K562 (cell line): ENCODE measurements around the gene CTIF. TPM values are rescaled to one million over a fixed set of nuclear protein-coding genes. Genes with fewer than 3 reads are reported as not detected.

Experiments used
- ATAC-seq: fragments of 200-7000 bp; cut with Tn5 transposase; 3 replicates; pipeline ENCODE4 v1.9.1; 2020; ENCODE audit warnings: moderate library complexity
- BruUV-seq: library from RNA; stranded (reverse); fragments of 400-500 nt; replicated peaks from 2 replicates; lab custom pipeline; 2021; lab: Mats Ljungman, UMichigan
- CTCF ChIA-PET: fragments of 300-600 bp; formaldehyde crosslinking; extraction: SDS; loops from one replicate; lab custom pipeline; 2021; ENCODE audit warnings: low intra/inter-chr PET ratio; lab: Yijun Ruan, JAX
- POLR2A ChIA-PET: fragments of 300-600, 350-650 bp; sonication (Branson Sonifier 250); formaldehyde crosslinking; extraction: SDS; loops from one replicate; lab custom pipeline; 2021; ENCODE audit warnings: antibody characterized with exemption, inconsistent platforms; lab: Yijun Ruan, JAX
- DNase-seq, 4 experiments: peaks; one replicate each; pipeline versions ENCODE4 v3.0.0 to v3.0.0-alpha.2; 2011 to 2018; ENCODE audit warnings: low spot score in 3 of 4, mixed read lengths in 3 of 4; ENCODE audit errors: extremely low read depth in 1 of 4
- FAIRE-seq: peaks from 2 replicates; lab custom pipeline; 2011; peaks lifted over from hg19 to GRCh38; lab: Jason Lieb, UNC
- H2AFZ ChIP-seq: 2 replicates; pipeline ENCODE4 v1.6.0; 2011; ENCODE audit warnings: low read depth, low read length, control low read depth, inconsistent platforms
- H3K27ac ChIP-seq: fragments of 200-600 bp; 3 replicates; pipeline ENCODE4 v1.8.0; 2011; ENCODE audit warnings: low read depth, mild to moderate bottlenecking, control low read depth, inconsistent platforms, low read length, moderate library complexity, mixed read lengths; ENCODE audit errors: extremely low read depth
- H3K27me3 ChIP-seq, 2 experiments: fragments of 300-600 bp in 1 of 2; 2 replicates in 1 of 2; 3 replicates in 1 of 2; pipeline versions ENCODE4 v1.6.0 to v1.8.0; 2011; ENCODE audit warnings: inconsistent platforms in 2 of 2, low read length in 2 of 2, mild to moderate bottlenecking in 1 of 2, mixed read lengths in 1 of 2, moderate library complexity in 1 of 2; ENCODE audit not compliant: control insufficient read depth in 2 of 2, insufficient read depth in 2 of 2
- H3K36me3 ChIP-seq: fragments of 300-600 bp; 3 replicates; pipeline ENCODE4 v1.8.0; 2011; ENCODE audit warnings: mild to moderate bottlenecking, low read length, inconsistent platforms; ENCODE audit not compliant: control insufficient read depth, insufficient read depth
- H3K4me1 ChIP-seq, 2 experiments: fragments of 200-600 bp in 1 of 2; replicated peaks in 1 of 2; 2 replicates in 1 of 2; 3 replicates in 1 of 2; pipeline versions ENCODE4 v1.5.1 to v1.8.0; 2011; ENCODE audit warnings: inconsistent platforms in 2 of 2, low read length in 2 of 2, mild to moderate bottlenecking in 1 of 2, mixed read lengths in 1 of 2, moderate library complexity in 1 of 2; ENCODE audit not compliant: control insufficient read depth in 2 of 2, insufficient read depth in 2 of 2
- H3K4me2 ChIP-seq: 2 replicates; pipeline ENCODE4 v1.6.1; 2011; ENCODE audit warnings: low read length, control low read depth, inconsistent platforms, mixed read lengths; ENCODE audit not compliant: insufficient read depth
- H3K4me3 ChIP-seq: fragments of 200-600 bp; sonication (generic), shearing (Covaris generic); 2 replicates; pipeline ENCODE4 v1.5.1; 2016; ENCODE audit warnings: control low read depth, inconsistent platforms
- H3K79me2 ChIP-seq: fragments of 200-600 bp; 3 replicates; pipeline ENCODE4 v1.8.0; 2011; ENCODE audit warnings: low read length, inconsistent platforms; ENCODE audit not compliant: control insufficient read depth, insufficient read depth
- H3K9ac ChIP-seq, 2 experiments: 2 replicates each; pipeline versions ENCODE4 v1.6.0 to v1.6.1; 2011; ENCODE audit warnings: low read depth in 2 of 2, low read length in 2 of 2, control low read depth in 1 of 2, inconsistent platforms in 1 of 2, mild to moderate bottlenecking in 1 of 2, mixed read lengths in 1 of 2; ENCODE audit not compliant: insufficient read depth in 1 of 2
- H3K9me1 ChIP-seq: one replicate; pipeline ENCODE4 v1.6.0; 2011; ENCODE audit warnings: inconsistent platforms, mild to moderate bottlenecking, low read length, moderate library complexity; ENCODE audit not compliant: control insufficient read depth, insufficient read depth
- H3K9me3 ChIP-seq: replicated peaks from 2 replicates; pipeline ENCODE4 v1.5.1; 2011; ENCODE audit warnings: low read depth, low read length, inconsistent platforms; ENCODE audit not compliant: control insufficient read depth, insufficient read depth
- H4K20me1 ChIP-seq: replicated peaks from 2 replicates; pipeline ENCODE4 v1.6.1; 2011; ENCODE audit warnings: low read length, inconsistent platforms, mixed read lengths; ENCODE audit not compliant: control insufficient read depth, insufficient read depth
- CBFA2T2 ChIP-seq: fragments of 450-650 bp; conservative IDR thresholded peaks from 2 replicates; pipeline ENCODE4 v1.6.1; 2017; ENCODE audit warnings: mild to moderate bottlenecking
- CTBP1 ChIP-seq: fragments of 450-650 bp; IDR thresholded peaks from 2 replicates; pipeline ENCODE4 v1.6.1; 2016; ENCODE audit warnings: borderline replicate concordance
- ESRRA ChIP-seq: fragments of 450-650 bp; IDR thresholded peaks from 2 replicates; pipeline ENCODE4 v1.6.1; 2014; ENCODE audit warnings: low read depth, mild to moderate bottlenecking, moderate library complexity, borderline replicate concordance
- HMG20B ChIP-seq: fragments of 250-450 bp; sonication (Bioruptor Pico); IDR thresholded peaks from 2 replicates; pipeline ENCODE4 v1.5.0; 2021; ENCODE audit warnings: mild to moderate bottlenecking
- HNRNPL ChIP-seq: fragments of 200-400 bp; formaldehyde crosslinking; IDR thresholded peaks from 2 replicates; pipeline ENCODE4 v1.6.1; 2017; ENCODE audit warnings: low read depth, mild to moderate bottlenecking, low read length
- HNRNPLL ChIP-seq: fragments of 200-400 bp; formaldehyde crosslinking; IDR thresholded peaks from 2 replicates; pipeline ENCODE4 v1.6.1; 2017; ENCODE audit warnings: low read length, low read depth, mild to moderate bottlenecking; ENCODE audit not compliant: poor library complexity, severe bottlenecking
- HOMEZ ChIP-seq: fragments of 250-450 bp; sonication (Bioruptor Pico); IDR thresholded peaks from 2 replicates; pipeline ENCODE4 v1.4.0; 2020; ENCODE audit warnings: mild to moderate bottlenecking, moderate library complexity
- PTRF ChIP-seq: fragments of 450-650 bp; IDR thresholded peaks from 2 replicates; pipeline ENCODE4 v1.6.1; 2016; ENCODE audit warnings: mild to moderate bottlenecking, missing genetic modification characterization, missing compliant biosample characterization
- RBFOX2 ChIP-seq: fragments of 200-400 bp; formaldehyde crosslinking; IDR thresholded peaks from 2 replicates; pipeline ENCODE4 v1.6.1; 2017; ENCODE audit warnings: low read depth, mild to moderate bottlenecking, low read length, moderate library complexity
- SMARCB1 ChIP-seq: IDR thresholded peaks from 2 replicates; pipeline ENCODE4 v1.6.1; 2011; ENCODE audit warnings: improper control_type of control experiment, low read depth; ENCODE audit not compliant: insufficient read length
- ZBTB7A ChIP-seq: IDR thresholded peaks from 2 replicates; pipeline ENCODE4 v1.6.1; 2011; ENCODE audit warnings: low read depth, mild to moderate bottlenecking, low read length, moderate library complexity, borderline replicate concordance; ENCODE audit not compliant: control insufficient read depth
- WGBS: fragments of 100-300 bp; shearing (Covaris generic); methylation state at CpG from one replicate; pipeline ENCODE4 v1.1.6; 2016; ENCODE audit warnings: low coverage, mixed read lengths; ENCODE audit not compliant: insufficient coverage; ENCODE audit errors: missing lambda C conversion rate; 5-methylcytosine and 5-hydroxymethylcytosine counted together
- in situ Hi-C: fragments of 300-500 bp; cut with MboI; formaldehyde crosslinking; loops from 4 replicates; pipeline ENCODE4 v1.15.0; 2018; ENCODE audit warnings: inconsistent platforms, mixed read lengths
- intact Hi-C: fragments of 100-400 bp; cut with micrococcal nuclease; formaldehyde crosslinking; loops from 2 replicates; pipeline ENCODE4 v1.14.2; 2022
- polyA plus RNA-seq, 8 experiments: library from polyadenylated mRNA; depleted of rRNA in 4 of 8; stranded (reverse) in 5 of 8; unstranded in 3 of 8; fragments of >200 nt; fragmentation: Nextera tagmentation in 2 of 8; fragmentation: Illumina TruSeq in 1 of 8; extraction: Ambion mirVana in 2 of 8; extraction: Trizol in 1 of 8; gene quantifications; 2 replicates each; pipeline versions ENCODE4 v1.2.1 to v1.2.3, GENCODE V29; 2011 to 2014; ENCODE audit warnings: inconsistent platforms in 1 of 8, missing spikeins in 1 of 8
- total RNA-seq, 7 experiments: library from RNA; depleted of rRNA in 6 of 7; stranded (reverse); fragments of >200 nt in 6 of 7; fragmentation: Illumina TruSeq in 2 of 7; extraction: Trizol in 2 of 7; gene quantifications; 2 replicates each; pipeline versions ENCODE4 v1.2.1 to v1.2.3, GENCODE V29; 2011 to 2021; ENCODE audit warnings: low replicate concordance in 1 of 7

The CTIF gene
- total and polyA plus RNA-seq, 9 of the 15 experiments (the other 6 are each of a cell fraction or from before 2014, with no cell fraction given) = 0.17 to 11.5 (median 2.2) TPM

- Histone ChIP-seq H3K79me2 (no peaks in the 10 kb centered on the region), H3K4me2 (no peak overlapping the region), H4K20me1 (no peaks in the 10 kb centered on the region), H3K36me3 (no peaks in the 10 kb centered on the region), H3K9me1 (no peaks in the 10 kb centered on the region), H3K9me3 (no peaks in the 10 kb centered on the region), H3K27me3 (no peaks in the 10 kb centered on the region), H2AFZ (0 out of 2 replicates have a peak overlapping the region, but pooled peaks have one; percentile 65), H3K4me3 (no peak overlapping the region), H3K9ac (no peak overlapping the region), H3K4me1 (peaks cover 10 to 23% of the 10 kb centered on the region in 2 experiments), H3K27ac (no peak overlapping the region)
- CTCF ChIA-PET = no interaction called here
- 48% methylated on average over 3 of the region's 3 CpGs for WGBS
- no TSS peak for BruUV-seq
- no peak for FAIRE-seq
- POLR2A ChIA-PET = interaction anchor here (2.6 kb wide), 1 partner anchor 19 kb away, joined by 7 read pairs; no protein-coding TSS in a partner anchor
- intact Hi-C loops (no loop called here), in situ Hi-C loops (no loop called here)
- TF ChIP-seq CBFA2T2 (no peak), SMARCB1 (no peak), CTBP1 (no peak), ZBTB7A (peak; percentile 11; the same call in 1 of the 2 replicates), HNRNPLL (no peak)
- no peak for DNase-seq
- ATAC-seq = no peak
Observed at GRCh38 chr18:48877941-48878340, 339.1 kb downstream of the CTIF start.

GRCh38 chr18:48878471-48878870 lies 339.6 kb downstream of the CTIF start:
- peak; percentile 50 to 52 (median 52) for DNase-seq
- Histone ChIP-seq H3K27ac (no peak overlapping the region), H3K9me1 (no peaks in the 10 kb centered on the region), H3K27me3 (no peaks in the 10 kb centered on the region), H3K4me2 (peak overlapping the region; percentile 3; the same call in 1 of the 2 replicates), H3K36me3 (no peaks in the 10 kb centered on the region), H4K20me1 (no peaks in the 10 kb centered on the region), H3K9me3 (no peaks in the 10 kb centered on the region), H3K4me3 (no peak overlapping the region), H3K4me1 (peaks cover 6 to 19% of the 10 kb centered on the region in 2 experiments; a peak in 3 of 5 replicates), H3K79me2 (no peaks in the 10 kb centered on the region), H2AFZ (peak overlapping the region; percentile 65), H3K9ac (peak overlapping the region in 1 of 2 experiments; percentile 82; a peak in 2 of 4 replicates)
- no TSS peak for BruUV-seq
- WGBS = 16% methylated on average over 9 of the region's 12 CpGs
- peak; percentile 58 for FAIRE-seq
- in situ Hi-C loops (no loop called here), intact Hi-C loops (no loop called here)
- peak; percentile 89 for ATAC-seq
- CTCF ChIA-PET = no interaction called here
- POLR2A ChIA-PET = no interaction called here
- no peak for TF ChIP-seq HNRNPL
- no peak for TF ChIP-seq HMG20B (CRISPR knock-in tag)
- TF ChIP-seq ESRRA = peak; percentile 81
- no peak for TF ChIP-seq HOMEZ (CRISPR knock-in tag)
- no peak for TF ChIP-seq PTRF (tag)
- TF ChIP-seq RBFOX2 = 0 out of 2 replicates have a peak, but pooled peaks have one; percentile 19
